Endothelial cell of umbilical vein (primary cell): Measurements from ENCODE around the gene GPX7.

ENCODE experiments used
- CTCF ChIP-seq, 2 donors: IDR thresholded peaks; 1 replicate in 1 of 2; 2 replicates in 1 of 2; pipeline ENCODE4 v1.5.1; 2011; ENCODE audit warnings: low read length in 2 of 2, mild to moderate bottlenecking in 2 of 2, moderate library complexity in 2 of 2, control low read depth in 1 of 2, inconsistent platforms in 1 of 2, low read depth in 1 of 2; ENCODE audit not compliant: insufficient read depth in 1 of 2; ENCODE audit errors: extremely low read depth in 1 of 2
- EZH2 ChIP-seq: IDR thresholded peaks from 2 replicates; pipeline ENCODE4 v1.6.1; 2012; ENCODE audit warnings: borderline replicate concordance, low read depth, mild to moderate bottlenecking, moderate library complexity, low read length, inconsistent platforms; ENCODE audit not compliant: severe bottlenecking
- GATA2 ChIP-seq: IDR thresholded peaks from 2 replicates; pipeline ENCODE4 v1.7.0; 2011; ENCODE audit warnings: low read depth, mild to moderate bottlenecking, moderate library complexity, mixed read lengths, low read length; ENCODE audit not compliant: insufficient read length, insufficient read depth
- JUN ChIP-seq: IDR thresholded peaks from 2 replicates; pipeline ENCODE4 v1.6.1; 2011; ENCODE audit warnings: borderline replicate concordance, low read depth; ENCODE audit not compliant: insufficient read length, insufficient read depth
- MAX ChIP-seq: IDR thresholded peaks from 2 replicates; pipeline ENCODE4 v1.6.1; 2011; ENCODE audit not compliant: insufficient read depth, insufficient read length
- MYC ChIP-seq: IDR thresholded peaks from one replicate; pipeline ENCODE4 v1.6.1; 2011; ENCODE audit warnings: mild to moderate bottlenecking, low read depth, low read length
- POLR2A ChIP-seq: IDR thresholded peaks from 2 replicates; pipeline ENCODE4 v1.6.1; 2012; ENCODE audit warnings: low read depth, mild to moderate bottlenecking, control low read depth, low read length
- POLR2AphosphoS5 ChIP-seq: IDR thresholded peaks from 2 replicates; pipeline ENCODE4 v1.6.1; 2012; ENCODE audit warnings: low read depth, mild to moderate bottlenecking, control low read depth, low read length, moderate library complexity; ENCODE audit not compliant: insufficient read depth

GRCh38 chr1:52641307-52641706 is 39.1 kb downstream of the GPX7 start:
- TF ChIP-seq POLR2A (no peak), CTCF (IDR thresholded peaks at IDR 0.05; ENCODE audit: extremely low read depth in 1 of 2, insufficient read depth in 1 of 2, low read depth in 1 of 2, low read length in 2 of 2) (no peak), MAX (no peak), POLR2AphosphoS5 (no peak), EZH2 (no peak), MYC (no peak), GATA2 (no peak), JUN (no peak)
